Transverse colon (tissue), 4 donors: ENCODE measurements around the gene NDE1. TPM values are rescaled to one million over a fixed set of nuclear protein-coding genes. Genes with fewer than 3 reads are reported as not detected.

Experiments used
- DNase-seq: peaks from one replicate; pipeline ENCODE4 v3.0.0-alpha.2; 2019
- H3K27ac ChIP-seq, 4 donors: fragments of 200-600 bp; sonication (generic); 2 replicates each; pipeline ENCODE4 v1.5.1; 2016 to 2018; ENCODE audit warnings: inconsistent platforms in 4 of 4
- H3K27me3 ChIP-seq: fragments of 200-600 bp; sonication (generic); 2 replicates; pipeline ENCODE4 v1.5.1; 2017; ENCODE audit warnings: inconsistent platforms
- H3K36me3 ChIP-seq, 4 donors: fragments of 200-600 bp; sonication (generic); 2 replicates each; pipeline ENCODE4 v1.5.1; 2017 to 2019; ENCODE audit warnings: inconsistent platforms in 4 of 4
- H3K4me1 ChIP-seq, 4 donors: fragments of 200-600 bp; sonication (generic); 2 replicates each; pipeline ENCODE4 v1.5.1; 2017 to 2020; ENCODE audit warnings: inconsistent platforms in 4 of 4
- H3K4me3 ChIP-seq, 4 donors: fragments of 200-600 bp; sonication (generic); 1 replicate in 1 of 4; 2 replicates in 3 of 4; pipeline versions ENCODE4 v1.5.1 to v1.6.1; 2017 to 2019; ENCODE audit warnings: inconsistent platforms in 4 of 4
- H3K9me3 ChIP-seq, 2 donors: fragments of 200-600 bp; sonication (generic); 2 replicates each; pipeline ENCODE4 v1.5.1; 2017 to 2019; ENCODE audit warnings: inconsistent platforms in 2 of 2
- EP300 ChIP-seq: sonication (generic); formaldehyde crosslinking; IDR thresholded peaks from one replicate; pipeline ENCODE4 v1.6.1; 2017; ENCODE audit warnings: antibody characterized with exemption, low read depth
- POLR2A ChIP-seq: fragments of 450-650 bp; IDR thresholded peaks from one replicate; pipeline ENCODE4 v1.6.1; 2016; ENCODE audit warnings: antibody characterized with exemption, mild to moderate bottlenecking, moderate library complexity
- POLR2AphosphoS5 ChIP-seq, 3 donors: sonication (generic); formaldehyde crosslinking; IDR thresholded peaks; one replicate each; pipeline ENCODE4 v1.6.1; 2016; ENCODE audit warnings: antibody characterized with exemption in 3 of 3
- WGBS, 2 donors: methylation state at CpG; one replicate each; pipeline ENCODE4 v1.1.5; 2018; ENCODE audit warnings: low coverage in 1 of 2; 5-methylcytosine and 5-hydroxymethylcytosine counted together
- in situ Hi-C, 4 donors: fragments of 200-750 bp; cut with MboI; loops; one replicate each; pipeline versions ENCODE4 v1.15.0 to v1.15.1; 2017; ENCODE audit warnings: low sequenced_read_pairs in 3 of 4, low pct_ligation_motif_present in 1 of 4, low pct_unique_long_range_greater_than_20kb in 1 of 4
- intact Hi-C: fragments of 100-400 bp; cut with DNase I; formaldehyde crosslinking; loops from one replicate; pipeline ENCODE4 v1.15.1; 2023; ENCODE audit warnings: low total_unique reads
- total RNA-seq, 4 donors: library from RNA; depleted of rRNA; stranded (reverse); fragments of >200 nt; gene quantifications; one replicate each; pipeline ENCODE4 v1.1.0, GENCODE V29; 2016
- TF ChIP-seq, protein P1 (sequence below), 5 experiments: fragments of 200-600 bp in 3 of 5; fragments of 450-650 bp in 2 of 5; sonication (generic) in 3 of 5; IDR thresholded peaks; 1 replicate in 2 of 5; 2 replicates in 3 of 5; pipeline ENCODE4 v1.5.1; 2016 to 2017; ENCODE audit warnings: antibody characterized with exemption in 5 of 5, inconsistent platforms in 3 of 5, mild to moderate bottlenecking in 2 of 5, moderate library complexity in 1 of 5

The NDE1 gene
- total RNA-seq, 4 donors from 2014 or later = 21.0 to 47.6 (median 36.3) TPM

DNA sequence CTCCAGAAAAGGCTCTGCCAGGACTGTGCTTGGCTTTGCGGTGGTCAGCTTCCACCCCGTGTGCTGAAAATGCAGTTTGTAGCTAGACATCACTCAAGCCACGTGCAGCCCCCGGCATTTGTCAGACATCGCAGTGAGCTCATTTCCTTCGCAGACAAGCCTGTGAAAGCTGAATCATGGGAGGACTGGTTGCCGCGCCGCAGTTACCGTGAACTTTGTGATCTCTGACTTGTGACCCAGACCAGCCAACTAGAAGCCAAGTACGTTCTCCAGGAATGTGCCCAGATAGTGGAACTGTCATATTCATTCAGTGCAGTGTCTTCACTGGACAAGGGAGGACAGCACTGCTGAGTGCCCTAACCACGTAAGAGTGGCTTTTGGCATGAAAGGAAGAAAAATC, 58.1 kb downstream of the NDE1 start:
- Histone ChIP-seq H3K4me3 (no peak overlapping the region), H3K4me1 (no peaks in the 10 kb centered on the region), H3K36me3 (peaks cover 0 to 7% (median 0%) of the 10 kb centered on the region in 4 donors), H3K9me3 (no peaks in the 10 kb centered on the region), H3K27me3 (no peaks in the 10 kb centered on the region), H3K27ac (peak overlapping the region in 2 of 4 donors; percentile 4 to 57)
- no peak for DNase-seq
- 93% methylated on average over 12 of the region's 12 CpGs; no CpG with 5 or more reads in 1 of the 2 donors for WGBS, 2 donors
- intact Hi-C loops (no loop called here), in situ Hi-C loops (no loop called here)
- TF ChIP-seq POLR2A = no peak
- no peak for TF ChIP-seq EP300
- TF ChIP-seq POLR2AphosphoS5 (IDR thresholded peaks at IDR 0.05) = peak in 2 of 3 donors; percentile 4 to 24

DNA sequence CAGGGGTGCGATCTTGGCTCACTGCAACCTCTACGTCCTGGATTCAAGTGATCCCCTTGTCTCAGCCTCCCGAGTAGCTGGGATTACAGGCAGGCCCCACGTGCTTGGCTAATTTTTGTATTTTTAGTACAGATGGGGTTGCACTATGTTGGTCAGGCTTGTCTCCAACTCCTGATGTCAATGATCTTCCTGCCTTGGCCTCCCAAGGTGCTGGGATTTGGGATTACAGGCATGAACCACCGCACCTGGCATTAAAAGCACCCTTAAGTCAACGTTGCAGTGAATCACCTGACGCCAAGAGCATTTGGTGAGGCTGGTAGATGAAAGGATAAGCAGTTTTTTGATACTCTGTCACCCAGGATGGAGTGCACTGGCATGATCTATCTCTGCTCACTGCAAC, 59.0 kb downstream of the NDE1 start:
- Histone ChIP-seq H3K27me3 (no peaks in the 10 kb centered on the region), H3K36me3 (peaks cover 0 to 4% (median 0%) of the 10 kb centered on the region in 4 donors), H3K4me3 (no peak overlapping the region), H3K4me1 (no peaks in the 10 kb centered on the region), H3K27ac (no peak overlapping the region), H3K9me3 (no peaks in the 10 kb centered on the region)
- intact Hi-C loops (no loop called here), in situ Hi-C loops (no loop called here)
- no peak for DNase-seq
- 84 to 89% methylated on average over 4 to 7 of the region's 7 CpGs for WGBS, 2 donors
- no peak for TF ChIP-seq POLR2AphosphoS5 (IDR thresholded peaks at IDR 0.05)

DNA sequence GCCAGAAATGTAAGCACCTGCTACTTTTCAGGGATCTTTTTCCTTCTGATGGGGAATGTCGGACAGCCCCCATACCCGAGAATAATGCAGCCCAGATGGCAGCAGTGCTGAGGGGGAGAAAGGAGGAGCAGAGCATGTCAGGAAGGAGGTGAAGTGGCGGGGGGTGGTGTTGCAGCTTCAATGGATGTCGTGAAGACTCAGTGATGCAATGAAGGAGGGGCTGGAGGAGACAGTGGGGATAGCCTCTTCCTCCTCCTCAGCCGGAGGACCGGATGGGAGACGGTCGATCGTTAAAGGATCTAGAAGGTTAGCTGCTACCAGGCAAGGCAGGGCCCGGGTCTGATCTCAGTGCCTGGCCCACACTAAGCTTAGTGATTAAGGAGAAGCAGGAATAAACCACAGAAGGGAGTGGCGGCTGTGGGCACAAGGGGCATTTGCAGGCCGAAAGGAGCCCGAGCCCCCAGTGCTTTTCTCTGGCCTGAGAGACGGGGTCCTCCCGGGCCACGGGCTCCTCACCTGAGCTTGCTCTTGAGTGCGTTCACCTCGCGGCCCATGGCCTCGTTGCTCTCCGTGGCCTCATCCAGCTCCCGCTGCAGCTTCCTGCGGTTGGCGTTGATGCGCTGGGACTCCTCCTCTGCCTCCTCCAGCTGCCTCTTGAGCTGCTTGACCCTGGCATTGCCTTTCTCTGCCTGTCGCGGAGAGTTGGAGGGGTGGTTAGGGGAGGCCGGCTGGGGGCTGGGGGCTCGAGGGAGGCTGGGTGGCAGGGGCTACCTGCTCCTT, 64.5 kb downstream of the NDE1 start:
- intact Hi-C loops (no loop called here), in situ Hi-C loops (no loop called here)
- H3K4me1 ChIP-seq = no peaks in the 10 kb centered on the region
- 80 to 89% methylated on average over 1 to 29 of the region's 29 CpGs for WGBS, 2 donors
- H3K4me3 ChIP-seq = no peak overlapping the region
- DNase-seq = no peak
- TF ChIP-seq, protein P1, sequence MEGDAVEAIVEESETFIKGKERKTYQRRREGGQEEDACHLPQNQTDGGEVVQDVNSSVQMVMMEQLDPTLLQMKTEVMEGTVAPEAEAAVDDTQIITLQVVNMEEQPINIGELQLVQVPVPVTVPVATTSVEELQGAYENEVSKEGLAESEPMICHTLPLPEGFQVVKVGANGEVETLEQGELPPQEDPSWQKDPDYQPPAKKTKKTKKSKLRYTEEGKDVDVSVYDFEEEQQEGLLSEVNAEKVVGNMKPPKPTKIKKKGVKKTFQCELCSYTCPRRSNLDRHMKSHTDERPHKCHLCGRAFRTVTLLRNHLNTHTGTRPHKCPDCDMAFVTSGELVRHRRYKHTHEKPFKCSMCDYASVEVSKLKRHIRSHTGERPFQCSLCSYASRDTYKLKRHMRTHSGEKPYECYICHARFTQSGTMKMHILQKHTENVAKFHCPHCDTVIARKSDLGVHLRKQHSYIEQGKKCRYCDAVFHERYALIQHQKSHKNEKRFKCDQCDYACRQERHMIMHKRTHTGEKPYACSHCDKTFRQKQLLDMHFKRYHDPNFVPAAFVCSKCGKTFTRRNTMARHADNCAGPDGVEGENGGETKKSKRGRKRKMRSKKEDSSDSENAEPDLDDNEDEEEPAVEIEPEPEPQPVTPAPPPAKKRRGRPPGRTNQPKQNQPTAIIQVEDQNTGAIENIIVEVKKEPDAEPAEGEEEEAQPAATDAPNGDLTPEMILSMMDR (IDR thresholded peaks at IDR 0.05) = no peak
- TF ChIP-seq EP300 (no peak), POLR2AphosphoS5 (IDR thresholded peaks at IDR 0.05) (no peak), POLR2A (no peak)
- no peaks in the 10 kb centered on the region for H3K27me3 ChIP-seq
- H3K36me3 ChIP-seq = peaks cover 0 to 25% (median 6%) of the 10 kb centered on the region in 4 donors
- H3K9me3 ChIP-seq = no peaks in the 10 kb centered on the region
- H3K27ac ChIP-seq = peak overlapping the region in 1 of 4 donors; percentile 34

DNA sequence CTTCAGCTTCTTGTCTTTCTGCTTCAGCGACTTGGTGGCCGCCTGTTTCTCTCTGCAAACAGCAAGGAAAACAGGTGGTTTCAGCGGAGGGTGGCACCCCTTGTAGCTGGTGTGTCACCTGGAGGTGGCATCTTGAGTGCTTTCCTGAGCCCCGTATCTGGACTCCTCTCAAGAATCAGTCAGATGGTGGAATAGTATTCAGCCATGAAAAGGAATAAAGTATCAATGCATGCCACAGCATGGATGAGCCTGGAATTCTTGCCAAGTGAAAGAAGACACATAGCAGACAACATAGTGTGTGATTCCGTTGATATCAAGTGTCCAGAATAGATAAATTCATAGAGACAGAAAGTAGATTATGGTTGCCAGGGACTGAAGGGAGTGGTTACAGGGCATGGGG, 65.2 kb downstream of the NDE1 start:
- Histone ChIP-seq H3K27ac (peak overlapping the region in 1 of 4 donors; percentile 34), H3K4me3 (no peak overlapping the region), H3K27me3 (no peaks in the 10 kb centered on the region), H3K36me3 (peaks cover 0 to 32% (median 7%) of the 10 kb centered on the region in 4 donors), H3K4me1 (no peaks in the 10 kb centered on the region), H3K9me3 (no peaks in the 10 kb centered on the region)
- intact Hi-C loops = no loop called here
- 94% methylated on average over 5 of the region's 5 CpGs; no CpG with 5 or more reads in 1 of the 2 donors for WGBS, 2 donors
- DNase-seq = no peak
- TF ChIP-seq POLR2AphosphoS5 (IDR thresholded peaks at IDR 0.05) (peak in 1 of 3 donors; percentile 2), POLR2A (no peak)
- in situ Hi-C loops = no loop called here

DNA sequence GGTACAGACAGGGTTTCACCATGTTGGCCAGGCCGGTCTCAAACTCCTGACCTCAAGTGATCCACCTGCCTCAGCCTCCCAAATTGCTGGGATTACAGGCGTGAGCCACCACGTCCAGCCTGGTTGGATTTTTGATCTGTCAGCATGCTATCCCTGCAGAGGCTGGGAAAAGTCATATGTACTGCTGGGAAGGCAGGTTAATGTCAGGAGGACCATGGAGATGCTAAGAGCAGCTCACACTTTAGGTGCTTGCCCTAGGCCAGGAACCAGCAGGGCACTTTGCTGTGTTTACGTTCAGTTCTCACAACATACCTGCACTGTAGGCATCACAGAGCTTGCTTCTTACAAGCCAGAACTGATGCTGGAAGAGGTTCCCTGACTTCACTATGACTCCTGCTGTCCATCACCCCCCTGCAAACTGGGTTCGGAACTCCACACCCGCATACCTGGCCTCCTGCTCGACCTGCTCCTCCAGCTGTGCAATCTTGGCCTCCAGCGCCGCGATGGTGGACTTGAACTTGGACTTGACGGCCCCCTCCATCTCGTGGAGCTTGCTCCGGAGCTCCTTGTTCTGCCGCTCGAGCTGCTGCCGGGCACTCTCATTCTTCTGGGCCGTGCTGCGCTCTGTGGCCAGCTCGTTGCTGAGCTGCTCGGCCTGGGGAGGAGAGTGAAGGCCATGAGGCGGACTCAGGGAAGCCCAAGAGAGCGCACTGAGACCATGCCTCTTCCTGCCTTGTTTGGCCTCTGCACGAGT, 66.8 kb downstream of the NDE1 start:
- no peak for DNase-seq
- no peak overlapping the region for H3K4me3 ChIP-seq
- H3K27ac ChIP-seq = peak overlapping the region in 1 of 4 donors; percentile 17
- no peaks in the 10 kb centered on the region for H3K4me1 ChIP-seq
- intact Hi-C loops (no loop called here), in situ Hi-C loops (no loop called here)
- no peaks in the 10 kb centered on the region for H3K9me3 ChIP-seq
- H3K36me3 ChIP-seq = peaks cover 0 to 44% (median 13%) of the 10 kb centered on the region in 4 donors
- WGBS, 2 donors = 93% methylated on average over 23 of the region's 23 CpGs; no CpG with 5 or more reads in 1 of the 2 donors
- TF ChIP-seq EP300 = no peak
- no peaks in the 10 kb centered on the region for H3K27me3 ChIP-seq

DNA sequence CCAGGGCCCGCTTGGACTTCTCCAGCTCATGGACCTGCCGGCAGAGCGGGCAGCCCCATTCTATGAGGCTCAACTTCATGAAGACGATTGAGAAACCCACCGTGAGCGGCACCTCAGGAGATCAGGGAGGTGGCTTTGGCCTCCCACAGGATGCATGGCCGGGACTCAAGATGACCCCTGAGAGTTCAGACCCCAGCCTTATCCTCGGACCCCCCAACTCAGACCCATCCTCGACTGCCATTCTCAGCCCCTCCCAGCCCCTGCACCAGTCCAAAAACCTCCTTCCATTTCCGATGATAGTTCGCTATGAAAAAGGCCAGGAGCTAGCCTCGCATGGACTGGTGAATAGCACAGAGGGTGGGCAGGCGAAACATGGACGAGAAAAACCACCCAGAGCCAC, 71.0 kb downstream of the NDE1 start:
- peak overlapping the region in 1 of 4 donors; percentile 3 for H3K27ac ChIP-seq
- H3K36me3 ChIP-seq = peaks cover 0 to 59% (median 16%) of the 10 kb centered on the region in 4 donors
- H3K4me1 ChIP-seq = no peaks in the 10 kb centered on the region
- no peak overlapping the region for H3K4me3 ChIP-seq
- no peak for DNase-seq
- 93% methylated on average over 14 of the region's 14 CpGs; no CpG with 5 or more reads in 1 of the 2 donors for WGBS, 2 donors
- H3K27me3 ChIP-seq = no peaks in the 10 kb centered on the region
- TF ChIP-seq POLR2A (no peak), EP300 (no peak), POLR2AphosphoS5 (IDR thresholded peaks at IDR 0.05) (no peak)
- TF ChIP-seq, protein P1 (IDR thresholded peaks at IDR 0.05) = no peak
- no peaks in the 10 kb centered on the region for H3K9me3 ChIP-seq
- intact Hi-C loops (no loop called here), in situ Hi-C loops (no loop called here)
